A549 (cell line): ENCODE results near the gene ULK4.

ENCODE experiments used
- CTCF ChIP-seq: fragments of >200 bp; sonication (Bioruptor Twin); formaldehyde crosslinking; IDR thresholded peaks from 3 replicates; pipeline ENCODE4 v1.5.1; 2016
- JUN ChIP-seq, 2 experiments: fragments of >200 bp; sonication (Bioruptor Twin); formaldehyde crosslinking; IDR thresholded peaks; 2 replicates in 1 of 2; 3 replicates in 1 of 2; pipeline ENCODE4 v1.6.1; 2016 to 2017
- SMC3 ChIP-seq: fragments of >200 bp; sonication (Bioruptor Twin); formaldehyde crosslinking; IDR thresholded peaks from 3 replicates; pipeline ENCODE4 v1.6.1; 2018; ENCODE audit warnings: inconsistent platforms

- TF ChIP-seq SMC3, result no peak
- no peak for TF ChIP-seq CTCF
- TF ChIP-seq JUN (IDR thresholded peaks at IDR 0.05), result no peak
Measured at GRCh38 chr3:41751597-41751996, 210.3 kb downstream of the ULK4 start.
